Measurements from ENCODE around the gene TMEM200A. TPM values are rescaled to one million over a fixed set of nuclear protein-coding genes. Genes with fewer than 3 reads are reported as not detected.

Gene TMEM200A
- total RNA-seq, 4 donors from 2014 or later, result 0.76 to 1.2 (median 0.93) TPM

GRCh38 chr6:130382872-130383490 is 17.2 kb downstream of the TMEM200A start:
- 47% methylated on average over 9 of the region's 9 CpGs for WGBS
- no peaks in the 10 kb centered on the region for H3K27me3 ChIP-seq

GRCh38 chr6:130385064-130385695 is 19.4 kb downstream of the TMEM200A start:
- TF ChIP-seq CTCF (IDR thresholded peaks at IDR 0.05) (no peak), POLR2A (IDR thresholded peaks at IDR 0.05) (no peak), EP300 (IDR thresholded peaks at IDR 0.05) (no peak), POLR2AphosphoS5 (IDR thresholded peaks at IDR 0.05) (no peak)
- H3K9me3 ChIP-seq, result no peaks in the 10 kb centered on the region
- no peaks in the 10 kb centered on the region for H3K4me1 ChIP-seq
- H3K27me3 ChIP-seq, result no peaks in the 10 kb centered on the region
- WGBS, result 79% methylated on average over 5 of the region's 5 CpGs
- no peaks in the 10 kb centered on the region for H3K36me3 ChIP-seq
- H3K27ac ChIP-seq, result no peak overlapping the region
- H3K4me3 ChIP-seq, result no peak overlapping the region
- no peak for DNase-seq (ENCODE audit: low spot score in 2 of 2)

More at GRCh38 chr6:130382872-130383490, 17.2 kb downstream of the TMEM200A start:
- no peak for TF ChIP-seq EP300 (IDR thresholded peaks at IDR 0.05)
- no peak overlapping the region for H3K4me3 ChIP-seq
- no peaks in the 10 kb centered on the region for H3K9me3 ChIP-seq
- H3K27ac ChIP-seq, result no peak overlapping the region
- no peaks in the 10 kb centered on the region for H3K36me3 ChIP-seq
- H3K4me1 ChIP-seq, result no peaks in the 10 kb centered on the region
- no peak for DNase-seq (ENCODE audit: low spot score in 2 of 2)

GRCh38 chr6:130389142-130389541 is 23.3 kb downstream of the TMEM200A start:
- DNase-seq (ENCODE audit: low spot score in 2 of 2), result no peak
- H3K27me3 ChIP-seq, result no peaks in the 10 kb centered on the region
- no peaks in the 10 kb centered on the region for H3K36me3 ChIP-seq
- TF ChIP-seq CTCF (IDR thresholded peaks at IDR 0.05) (no peak), EP300 (IDR thresholded peaks at IDR 0.05) (no peak), POLR2A (IDR thresholded peaks at IDR 0.05) (no peak), POLR2AphosphoS5 (IDR thresholded peaks at IDR 0.05) (no peak)
- 98% methylated on average over 3 of the region's 3 CpGs for WGBS
- no peak overlapping the region for H3K27ac ChIP-seq
- no peaks in the 10 kb centered on the region for H3K9me3 ChIP-seq
- H3K4me1 ChIP-seq, result no peaks in the 10 kb centered on the region
- no peak overlapping the region for H3K4me3 ChIP-seq

- WGBS, result 95% methylated on average over 3 of the region's 3 CpGs
- H3K4me3 ChIP-seq, result no peak overlapping the region
- no peaks in the 10 kb centered on the region for H3K27me3 ChIP-seq
- DNase-seq (ENCODE audit: low spot score in 2 of 2), result no peak
- TF ChIP-seq EP300 (IDR thresholded peaks at IDR 0.05) (no peak), POLR2AphosphoS5 (IDR thresholded peaks at IDR 0.05) (no peak), POLR2A (IDR thresholded peaks at IDR 0.05) (no peak), CTCF (IDR thresholded peaks at IDR 0.05) (no peak)
- no peaks in the 10 kb centered on the region for H3K9me3 ChIP-seq
- no peaks in the 10 kb centered on the region for H3K36me3 ChIP-seq
- H3K4me1 ChIP-seq, result peaks cover 8% of the 10 kb centered on the region
- H3K27ac ChIP-seq, result no peak overlapping the region
These were observed 25.1 kb downstream of the TMEM200A start for GRCh38 chr6:130390890-130391289.

DNA sequence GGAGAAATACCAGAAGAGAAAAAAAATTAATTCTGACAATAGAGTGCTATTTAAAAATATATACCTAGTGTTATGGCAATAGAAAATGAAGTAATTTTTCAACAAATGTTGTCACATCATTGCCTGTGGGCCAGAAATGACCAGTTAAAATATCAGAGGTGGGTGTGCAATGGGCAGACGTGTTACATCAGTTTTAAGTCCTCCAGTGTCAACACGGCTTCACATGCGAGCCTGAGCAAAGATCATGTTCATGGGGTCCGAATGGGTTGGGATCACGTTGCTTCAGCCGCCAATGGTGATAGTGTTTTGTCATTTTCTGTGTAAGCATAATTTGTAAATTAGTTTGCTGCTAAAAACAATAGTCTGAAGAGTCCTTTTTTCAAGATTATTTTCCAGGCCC is 27.5 kb downstream of the TMEM200A start:
- Histone ChIP-seq H3K36me3 (no peaks in the 10 kb centered on the region), H3K27me3 (no peaks in the 10 kb centered on the region), H3K9me3 (no peaks in the 10 kb centered on the region), H3K4me3 (no peak overlapping the region), H3K27ac (no peak overlapping the region), H3K4me1 (peaks cover 8% of the 10 kb centered on the region)
- DNase-seq (ENCODE audit: low spot score in 2 of 2), result no peak
- WGBS, result 99% methylated on average over 6 of the region's 6 CpGs
- no peak for TF ChIP-seq POLR2AphosphoS5 (IDR thresholded peaks at IDR 0.05)

GRCh38 chr6:130394246-130394645 is 28.4 kb downstream of the TMEM200A start:
- no peak for DNase-seq (ENCODE audit: low spot score in 2 of 2)
- 27% methylated on average over 5 of the region's 5 CpGs for WGBS
- H3K4me3 ChIP-seq, result no peak overlapping the region
- no peaks in the 10 kb centered on the region for H3K36me3 ChIP-seq
- no peaks in the 10 kb centered on the region for H3K27me3 ChIP-seq
- TF ChIP-seq CTCF (IDR thresholded peaks at IDR 0.05) (no peak), POLR2A (IDR thresholded peaks at IDR 0.05) (no peak), EP300 (IDR thresholded peaks at IDR 0.05) (no peak), POLR2AphosphoS5 (IDR thresholded peaks at IDR 0.05) (no peak)
- peaks cover 8% of the 10 kb centered on the region for H3K4me1 ChIP-seq
- no peaks in the 10 kb centered on the region for H3K9me3 ChIP-seq
- no peak overlapping the region for H3K27ac ChIP-seq
